ENCODE data around the gene ISCA2.

ISCA2 gene

DNA sequence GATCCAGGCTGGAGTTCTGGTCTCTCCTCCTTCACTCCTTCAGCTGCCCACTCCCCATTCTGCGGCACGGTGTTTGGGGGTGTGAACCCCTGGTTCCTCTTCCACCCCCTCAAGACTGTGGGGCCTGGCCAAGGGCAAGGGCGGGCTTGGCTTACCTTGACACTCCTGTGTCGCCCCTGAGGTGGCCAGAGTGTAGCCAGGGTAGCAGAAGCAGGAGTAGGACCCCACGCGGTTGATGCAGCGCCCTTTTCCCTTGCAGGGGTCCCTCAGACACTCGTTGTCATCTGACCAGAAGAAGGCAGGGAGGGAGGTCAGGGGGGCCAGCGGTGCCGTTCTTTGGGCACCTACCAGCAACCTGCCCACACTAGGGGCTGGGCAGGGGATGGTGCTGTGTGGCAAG, 28.2 kb downstream of the ISCA2 start:
- TF ChIP-seq, protein P1, sequence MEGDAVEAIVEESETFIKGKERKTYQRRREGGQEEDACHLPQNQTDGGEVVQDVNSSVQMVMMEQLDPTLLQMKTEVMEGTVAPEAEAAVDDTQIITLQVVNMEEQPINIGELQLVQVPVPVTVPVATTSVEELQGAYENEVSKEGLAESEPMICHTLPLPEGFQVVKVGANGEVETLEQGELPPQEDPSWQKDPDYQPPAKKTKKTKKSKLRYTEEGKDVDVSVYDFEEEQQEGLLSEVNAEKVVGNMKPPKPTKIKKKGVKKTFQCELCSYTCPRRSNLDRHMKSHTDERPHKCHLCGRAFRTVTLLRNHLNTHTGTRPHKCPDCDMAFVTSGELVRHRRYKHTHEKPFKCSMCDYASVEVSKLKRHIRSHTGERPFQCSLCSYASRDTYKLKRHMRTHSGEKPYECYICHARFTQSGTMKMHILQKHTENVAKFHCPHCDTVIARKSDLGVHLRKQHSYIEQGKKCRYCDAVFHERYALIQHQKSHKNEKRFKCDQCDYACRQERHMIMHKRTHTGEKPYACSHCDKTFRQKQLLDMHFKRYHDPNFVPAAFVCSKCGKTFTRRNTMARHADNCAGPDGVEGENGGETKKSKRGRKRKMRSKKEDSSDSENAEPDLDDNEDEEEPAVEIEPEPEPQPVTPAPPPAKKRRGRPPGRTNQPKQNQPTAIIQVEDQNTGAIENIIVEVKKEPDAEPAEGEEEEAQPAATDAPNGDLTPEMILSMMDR (IDR thresholded peaks at IDR 0.05) = no peak
- no peak overlapping the region for H3K4me3 ChIP-seq
- DNase-seq (ENCODE audit: low spot score) = no peak
- H3K27ac ChIP-seq = no peak overlapping the region

DNA sequence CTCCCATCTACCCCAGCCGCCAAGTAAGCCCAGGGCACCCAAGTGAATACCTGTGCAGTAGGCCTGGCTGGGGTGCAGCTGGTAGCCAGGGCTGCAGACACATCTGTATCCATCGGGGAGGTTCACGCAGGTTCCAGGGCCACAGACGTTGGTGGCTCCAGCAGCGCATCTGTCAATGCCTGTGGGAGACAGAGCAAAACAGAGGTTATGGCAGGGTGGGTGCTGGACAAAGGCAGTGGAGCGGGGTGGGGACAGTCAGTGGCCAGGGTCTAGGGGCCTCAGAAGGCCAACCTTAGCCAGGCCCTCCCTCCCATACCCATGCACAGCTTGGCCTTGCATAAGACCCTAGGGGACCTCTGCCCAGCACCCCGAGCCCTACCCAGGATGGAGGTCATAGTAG, 29.2 kb downstream of the ISCA2 start:
- TF ChIP-seq, protein P1 (IDR thresholded peaks at IDR 0.05) = no peak
- no peak overlapping the region for H3K4me3 ChIP-seq
- H3K27ac ChIP-seq = no peak overlapping the region
- DNase-seq (ENCODE audit: low spot score) = no peak

DNA sequence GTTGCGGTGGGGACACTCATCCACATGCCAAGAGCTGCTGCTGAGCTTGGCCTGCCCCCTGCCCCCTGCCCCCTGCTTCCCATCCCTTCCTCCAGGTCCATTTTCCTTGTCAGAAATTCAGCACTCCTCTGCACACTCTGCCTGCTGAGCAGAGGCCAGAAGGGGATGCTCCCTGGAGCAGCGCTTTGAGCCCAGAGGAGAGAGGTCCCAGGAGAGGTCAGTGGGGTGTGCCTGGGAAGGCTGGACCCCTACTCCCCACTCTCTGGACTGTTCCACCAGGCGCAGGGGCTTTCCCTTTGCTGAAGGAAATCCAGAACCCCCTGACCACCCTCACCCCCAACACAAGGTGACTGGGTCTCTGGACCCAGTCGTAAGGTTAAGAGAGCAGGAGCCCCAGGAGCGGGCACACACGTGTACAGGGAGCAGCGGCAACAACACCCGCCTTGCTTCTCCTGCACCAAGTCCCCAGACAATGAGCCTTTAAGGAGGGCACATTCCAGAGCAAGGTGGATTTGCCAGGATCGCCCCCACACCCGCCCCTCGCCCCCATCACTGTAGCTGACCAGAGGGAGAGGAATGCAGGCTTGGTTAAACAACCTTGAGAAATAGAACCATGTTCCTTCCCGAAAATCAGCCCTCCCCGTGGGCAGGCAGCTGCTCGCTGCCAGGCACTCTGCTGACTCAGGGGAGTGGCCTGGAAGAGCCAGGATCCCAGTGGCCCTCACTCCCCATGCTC, 30.7 kb downstream of the ISCA2 start:
- DNase-seq (ENCODE audit: low spot score) = no peak
- Histone ChIP-seq H3K27ac (peak overlapping the region in 1 of 2 donors; percentile 44), H3K4me3 (no peak overlapping the region)
- TF ChIP-seq, protein P1 (IDR thresholded peaks at IDR 0.05) = no peak

DNA sequence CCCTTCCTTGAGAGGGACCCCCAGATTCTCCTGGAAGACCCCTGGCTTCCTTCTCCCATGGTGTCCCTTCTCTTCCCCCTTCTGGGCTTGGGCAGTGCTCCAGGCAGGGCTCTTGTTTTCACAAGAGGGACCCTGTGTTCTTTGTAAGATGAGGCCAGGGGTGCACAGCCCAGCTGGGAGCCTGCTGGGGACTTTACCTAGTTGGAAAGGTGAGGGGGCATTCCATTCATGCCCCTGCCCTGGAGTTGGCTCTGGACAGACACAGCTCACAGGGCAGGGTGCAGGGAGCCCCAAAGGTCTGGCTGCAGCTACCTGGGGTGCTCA, 31.2 kb downstream of the ISCA2 start:
- H3K4me3 ChIP-seq = no peak overlapping the region
- H3K27ac ChIP-seq = peak overlapping the region in 1 of 2 donors; percentile 44
- DNase-seq (ENCODE audit: low spot score) = no peak
- TF ChIP-seq, protein P1 (IDR thresholded peaks at IDR 0.05) = no peak

DNA sequence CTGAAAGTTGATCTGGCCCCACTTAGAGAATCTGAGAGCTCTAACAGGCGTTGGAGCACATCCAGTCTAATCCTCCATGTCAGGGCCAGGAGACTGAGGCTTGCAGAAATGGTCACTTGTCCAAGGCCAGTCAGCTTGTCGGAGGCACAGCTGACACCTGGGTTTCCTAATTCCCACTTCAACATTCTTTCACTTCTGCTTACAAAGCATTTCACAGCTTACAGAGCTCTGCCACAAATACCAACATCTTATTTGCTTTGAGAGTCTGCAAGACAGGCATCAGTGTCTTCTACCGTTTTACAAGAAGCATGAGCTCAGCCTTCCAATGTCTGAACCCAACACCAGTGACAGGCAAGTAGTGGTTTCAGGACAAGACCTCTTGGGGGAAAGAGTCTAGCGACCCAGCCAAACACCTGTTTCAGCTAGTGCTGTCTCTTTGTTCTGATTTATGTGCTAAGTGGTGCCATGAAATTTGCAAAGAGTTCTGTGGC, 31.8 kb downstream of the ISCA2 start:
- peak overlapping the region in 1 of 2 donors; percentile 44 for H3K27ac ChIP-seq
- TF ChIP-seq, protein P1 (IDR thresholded peaks at IDR 0.05) = no peak
- no peak for DNase-seq (ENCODE audit: low spot score)
- no peak overlapping the region for H3K4me3 ChIP-seq

DNA sequence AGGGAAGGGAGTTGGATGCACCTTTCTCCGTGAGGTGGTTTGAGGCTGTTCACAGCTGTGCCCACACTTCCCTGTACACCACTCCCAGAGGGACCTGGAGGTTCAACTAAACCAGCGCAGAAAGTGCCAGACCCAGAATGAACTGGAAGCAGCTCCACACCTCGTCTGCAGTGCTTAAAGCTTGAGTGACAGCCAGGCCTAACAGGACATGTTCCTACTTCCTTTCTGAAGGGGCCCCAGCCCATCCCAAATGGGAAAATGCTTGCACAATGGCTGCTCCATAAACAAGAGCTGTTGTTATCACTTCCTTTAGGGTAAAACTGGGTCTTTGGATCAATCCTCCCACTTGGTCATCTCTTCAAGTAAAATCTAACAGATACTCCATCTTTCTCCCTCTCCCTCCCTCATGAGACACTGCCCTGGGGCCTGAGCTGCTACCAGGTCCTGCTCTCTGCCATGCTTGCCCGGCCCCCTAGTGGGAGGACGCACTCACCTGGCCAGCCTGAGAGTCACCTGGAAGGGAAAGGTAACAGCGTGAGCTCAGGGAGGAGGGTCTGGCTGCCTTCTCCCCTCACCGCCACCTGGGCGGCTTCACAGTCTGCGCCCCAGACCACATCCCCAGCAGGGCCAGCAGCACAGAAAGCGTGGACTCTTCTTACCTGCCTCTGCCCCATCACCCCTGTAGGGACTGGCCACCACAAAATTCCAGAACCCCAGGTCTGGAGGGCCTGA, 33.5 kb downstream of the ISCA2 start:
- peak overlapping the region in 1 of 2 donors; percentile 8 for H3K27ac ChIP-seq
- no peak for DNase-seq (ENCODE audit: low spot score)
- H3K4me3 ChIP-seq = no peak overlapping the region
- TF ChIP-seq, protein P1 (IDR thresholded peaks at IDR 0.05) = no peak
